K562 (cell line): ENCODE results near the gene DAG1. TPM values are rescaled to one million over a fixed set of nuclear protein-coding genes. Genes with fewer than 3 reads are reported as not detected.

ENCODE experiments used
- ATAC-seq: fragments of 200-7000 bp; cut with Tn5 transposase; 3 replicates; pipeline ENCODE4 v1.9.1; 2020; ENCODE audit warnings: moderate library complexity
- BruUV-seq: library from RNA; stranded (reverse); fragments of 400-500 nt; replicated peaks from 2 replicates; lab custom pipeline; 2021; lab: Mats Ljungman, UMichigan
- CTCF ChIA-PET: fragments of 300-600 bp; formaldehyde crosslinking; extraction: SDS; loops from one replicate; lab custom pipeline; 2021; ENCODE audit warnings: low intra/inter-chr PET ratio; lab: Yijun Ruan, JAX
- POLR2A ChIA-PET: fragments of 300-600, 350-650 bp; sonication (Branson Sonifier 250); formaldehyde crosslinking; extraction: SDS; loops from one replicate; lab custom pipeline; 2021; ENCODE audit warnings: antibody characterized with exemption, inconsistent platforms; lab: Yijun Ruan, JAX
- DNase-seq, 4 experiments: peaks; one replicate each; pipeline versions ENCODE4 v3.0.0 to v3.0.0-alpha.2; 2011 to 2018; ENCODE audit warnings: low spot score in 3 of 4, mixed read lengths in 3 of 4; ENCODE audit errors: extremely low read depth in 1 of 4
- FAIRE-seq: peaks from 2 replicates; lab custom pipeline; 2011; peaks lifted over from hg19 to GRCh38; lab: Jason Lieb, UNC
- H2AFZ ChIP-seq: 2 replicates; pipeline ENCODE4 v1.6.0; 2011; ENCODE audit warnings: low read depth, low read length, control low read depth, inconsistent platforms
- H3K27ac ChIP-seq: fragments of 200-600 bp; 3 replicates; pipeline ENCODE4 v1.8.0; 2011; ENCODE audit warnings: low read depth, mild to moderate bottlenecking, control low read depth, inconsistent platforms, low read length, moderate library complexity, mixed read lengths; ENCODE audit errors: extremely low read depth
- H3K27me3 ChIP-seq, 2 experiments: fragments of 300-600 bp in 1 of 2; 2 replicates in 1 of 2; 3 replicates in 1 of 2; pipeline versions ENCODE4 v1.6.0 to v1.8.0; 2011; ENCODE audit warnings: inconsistent platforms in 2 of 2, low read length in 2 of 2, mild to moderate bottlenecking in 1 of 2, mixed read lengths in 1 of 2, moderate library complexity in 1 of 2; ENCODE audit not compliant: control insufficient read depth in 2 of 2, insufficient read depth in 2 of 2
- H3K36me3 ChIP-seq: fragments of 300-600 bp; 3 replicates; pipeline ENCODE4 v1.8.0; 2011; ENCODE audit warnings: mild to moderate bottlenecking, low read length, inconsistent platforms; ENCODE audit not compliant: control insufficient read depth, insufficient read depth
- H3K4me1 ChIP-seq, 2 experiments: fragments of 200-600 bp in 1 of 2; replicated peaks in 1 of 2; 2 replicates in 1 of 2; 3 replicates in 1 of 2; pipeline versions ENCODE4 v1.5.1 to v1.8.0; 2011; ENCODE audit warnings: inconsistent platforms in 2 of 2, low read length in 2 of 2, mild to moderate bottlenecking in 1 of 2, mixed read lengths in 1 of 2, moderate library complexity in 1 of 2; ENCODE audit not compliant: control insufficient read depth in 2 of 2, insufficient read depth in 2 of 2
- H3K4me2 ChIP-seq: 2 replicates; pipeline ENCODE4 v1.6.1; 2011; ENCODE audit warnings: low read length, control low read depth, inconsistent platforms, mixed read lengths; ENCODE audit not compliant: insufficient read depth
- H3K4me3 ChIP-seq: fragments of 200-600 bp; sonication (generic), shearing (Covaris generic); 2 replicates; pipeline ENCODE4 v1.5.1; 2016; ENCODE audit warnings: control low read depth, inconsistent platforms
- H3K79me2 ChIP-seq: fragments of 200-600 bp; 3 replicates; pipeline ENCODE4 v1.8.0; 2011; ENCODE audit warnings: low read length, inconsistent platforms; ENCODE audit not compliant: control insufficient read depth, insufficient read depth
- H3K9ac ChIP-seq, 2 experiments: 2 replicates each; pipeline versions ENCODE4 v1.6.0 to v1.6.1; 2011; ENCODE audit warnings: low read depth in 2 of 2, low read length in 2 of 2, control low read depth in 1 of 2, inconsistent platforms in 1 of 2, mild to moderate bottlenecking in 1 of 2, mixed read lengths in 1 of 2; ENCODE audit not compliant: insufficient read depth in 1 of 2
- H3K9me1 ChIP-seq: one replicate; pipeline ENCODE4 v1.6.0; 2011; ENCODE audit warnings: inconsistent platforms, mild to moderate bottlenecking, low read length, moderate library complexity; ENCODE audit not compliant: control insufficient read depth, insufficient read depth
- H3K9me3 ChIP-seq: replicated peaks from 2 replicates; pipeline ENCODE4 v1.5.1; 2011; ENCODE audit warnings: low read depth, low read length, inconsistent platforms; ENCODE audit not compliant: control insufficient read depth, insufficient read depth
- H4K20me1 ChIP-seq: replicated peaks from 2 replicates; pipeline ENCODE4 v1.6.1; 2011; ENCODE audit warnings: low read length, inconsistent platforms, mixed read lengths; ENCODE audit not compliant: control insufficient read depth, insufficient read depth
- BMI1 ChIP-seq: fragments of 150-350 bp; IDR thresholded peaks from 2 replicates; pipeline ENCODE4 v1.6.1; 2014; ENCODE audit warnings: low read length
- KLF13 ChIP-seq: fragments of 450-650 bp; IDR thresholded peaks from 2 replicates; pipeline ENCODE4 v1.6.1; 2016; ENCODE audit warnings: missing genetic modification characterization, low read depth, mild to moderate bottlenecking, missing compliant biosample characterization, moderate library complexity, borderline replicate concordance
- RBM34 ChIP-seq: fragments of 200-400 bp; formaldehyde crosslinking; IDR thresholded peaks from 2 replicates; pipeline ENCODE4 v1.6.1; 2018; ENCODE audit warnings: low read length, borderline replicate concordance; ENCODE audit not compliant: insufficient read depth
- ZNF395 ChIP-seq: fragments of 200-800 bp; sonication (Bioruptor generic); IDR thresholded peaks from 2 replicates; pipeline ENCODE4 v1.6.1; 2017; ENCODE audit warnings: missing genetic modification characterization, missing compliant biosample characterization
- WGBS: fragments of 100-300 bp; shearing (Covaris generic); methylation state at CpG from one replicate; pipeline ENCODE4 v1.1.6; 2016; ENCODE audit warnings: low coverage, mixed read lengths; ENCODE audit not compliant: insufficient coverage; ENCODE audit errors: missing lambda C conversion rate; 5-methylcytosine and 5-hydroxymethylcytosine counted together
- in situ Hi-C: fragments of 300-500 bp; cut with MboI; formaldehyde crosslinking; loops from 4 replicates; pipeline ENCODE4 v1.15.0; 2018; ENCODE audit warnings: inconsistent platforms, mixed read lengths
- intact Hi-C: fragments of 100-400 bp; cut with micrococcal nuclease; formaldehyde crosslinking; loops from 2 replicates; pipeline ENCODE4 v1.14.2; 2022
- polyA plus RNA-seq, 8 experiments: library from polyadenylated mRNA; depleted of rRNA in 4 of 8; stranded (reverse) in 5 of 8; unstranded in 3 of 8; fragments of >200 nt; fragmentation: Nextera tagmentation in 2 of 8; fragmentation: Illumina TruSeq in 1 of 8; extraction: Ambion mirVana in 2 of 8; extraction: Trizol in 1 of 8; gene quantifications; 2 replicates each; pipeline versions ENCODE4 v1.2.1 to v1.2.3, GENCODE V29; 2011 to 2014; ENCODE audit warnings: inconsistent platforms in 1 of 8, missing spikeins in 1 of 8
- total RNA-seq, 7 experiments: library from RNA; depleted of rRNA in 6 of 7; stranded (reverse); fragments of >200 nt in 6 of 7; fragmentation: Illumina TruSeq in 2 of 7; extraction: Trizol in 2 of 7; gene quantifications; 2 replicates each; pipeline versions ENCODE4 v1.2.1 to v1.2.3, GENCODE V29; 2011 to 2021; ENCODE audit warnings: low replicate concordance in 1 of 7

The DAG1 gene
- total and polyA plus RNA-seq, 9 of the 15 experiments (the other 6 are each of a cell fraction or from before 2014, with no cell fraction given) = 0.29 to 19.6 (median 8.2) TPM

- Histone ChIP-seq H3K27ac (peak overlapping the region; percentile 88), H4K20me1 (no peaks in the 10 kb centered on the region), H3K4me3 (peak overlapping the region; percentile 58), H3K79me2 (no peaks in the 10 kb centered on the region), H3K36me3 (no peaks in the 10 kb centered on the region), H3K9ac (peak overlapping the region; percentile 65 to 92), H3K27me3 (no peaks in the 10 kb centered on the region), H2AFZ (peak overlapping the region; percentile 91), H3K4me2 (peak overlapping the region; percentile 89), H3K4me1 (peaks cover 0 to 21% of the 10 kb centered on the region in 2 experiments; a peak in 3 of 5 replicates), H3K9me3 (no peaks in the 10 kb centered on the region), H3K9me1 (no peaks in the 10 kb centered on the region)
- ChIA-PET POLR2A (interaction anchor here (0.6 to 2.1 kb wide), 7 partner anchors 10 to 367 kb away, joined by 3 to 8 read pairs (median 5); partner anchors contain the start of gene RHOA), CTCF (no interaction called here)
- in situ Hi-C loops = loop anchor here (25.0 kb wide), 1 partner anchor 266 kb away; the partner anchor contains the start of genes CCDC71 and KLHDC8B
- 2% methylated on average over 9 of the region's 9 CpGs for WGBS
- FAIRE-seq (no peak), ATAC-seq (no peak), DNase-seq (no peak)
- intact Hi-C loops = loop anchor here (5.0 kb wide), 1 partner anchor 86 kb away; the partner anchor contains the start of gene USP4
- TF ChIP-seq BMI1 (no peak), RBM34 (no peak), ZNF395 (CRISPR knock-in tag) (0 out of 2 replicates have a peak, but pooled peaks have one; percentile 20), KLF13 (no peak)
- TSS peak; percentile 84 for BruUV-seq
Measured at GRCh38 chr3:49428752-49429080, 41.4 kb upstream of the DAG1 start.
